H9 (cell line): ENCODE measurements around the gene MCM8. TPM values are rescaled to one million over a fixed set of nuclear protein-coding genes. Genes with fewer than 3 reads are reported as not detected.

ENCODE experiments used
- DNase-seq: peaks from one replicate; pipeline ENCODE4 v3.0.0-alpha.2; 2017
- H2AFZ ChIP-seq: one replicate; pipeline ENCODE4 v1.6.1; 2013; ENCODE audit warnings: mild to moderate bottlenecking, low read length, control low read depth, moderate library complexity
- H2AK5ac ChIP-seq: 2 replicates; pipeline ENCODE4 v1.6.1; 2013; ENCODE audit warnings: low read length, control low read depth, mixed read lengths; ENCODE audit not compliant: insufficient read length
- H2BK120ac ChIP-seq: one replicate; pipeline ENCODE4 v1.6.1; 2013; ENCODE audit warnings: low read depth, mild to moderate bottlenecking, low read length, control low read depth, inconsistent platforms; ENCODE audit not compliant: poor library complexity, severe bottlenecking
- H2BK12ac ChIP-seq: 2 replicates; pipeline ENCODE4 v1.6.1; 2013; ENCODE audit warnings: low read length, control low read depth, mixed read lengths, low read depth; ENCODE audit not compliant: insufficient read length
- H2BK15ac ChIP-seq: 2 replicates; pipeline ENCODE4 v1.6.1; 2013; ENCODE audit warnings: low read depth, low read length, control low read depth
- H2BK20ac ChIP-seq: one replicate; pipeline ENCODE4 v1.6.1; 2013; ENCODE audit warnings: low read depth, mild to moderate bottlenecking, low read length, control low read depth, inconsistent platforms; ENCODE audit not compliant: poor library complexity, severe bottlenecking
- H2BK5ac ChIP-seq: 2 replicates; pipeline ENCODE4 v1.6.1; 2013; ENCODE audit warnings: low read length, control low read depth, mixed read lengths; ENCODE audit not compliant: insufficient read length
- H3K14ac ChIP-seq: 2 replicates; pipeline ENCODE4 v1.6.1; 2013; ENCODE audit warnings: low read length, control low read depth; ENCODE audit not compliant: insufficient read depth
- H3K18ac ChIP-seq: 2 replicates; pipeline ENCODE4 v1.6.1; 2013; ENCODE audit warnings: low read depth, mild to moderate bottlenecking, mixed read lengths, low read length, control low read depth; ENCODE audit not compliant: insufficient read length
- H3K23ac ChIP-seq: 2 replicates; pipeline ENCODE4 v1.6.1; 2013; ENCODE audit warnings: low read length, control low read depth, mixed read lengths, low read depth; ENCODE audit not compliant: insufficient read length
- H3K23me2 ChIP-seq: 2 replicates; pipeline ENCODE4 v1.6.1; 2013; ENCODE audit warnings: low read depth, mild to moderate bottlenecking, mixed read lengths, low read length, control low read depth; ENCODE audit not compliant: insufficient read length, poor library complexity, severe bottlenecking
- H3K27ac ChIP-seq: 2 replicates; pipeline ENCODE4 v1.5.1; 2013; ENCODE audit warnings: low read length, control low read depth, mixed read lengths, low read depth; ENCODE audit not compliant: insufficient read length
- H3K27me3 ChIP-seq: 2 replicates; pipeline ENCODE4 v1.6.1; 2013; ENCODE audit warnings: low read length, control low read depth, inconsistent platforms; ENCODE audit not compliant: insufficient read depth
- H3K4ac ChIP-seq: 2 replicates; pipeline ENCODE4 v1.6.1; 2013; ENCODE audit warnings: low read depth, mild to moderate bottlenecking, control low read depth, inconsistent platforms, low read length, moderate library complexity
- H3K4me1 ChIP-seq: 2 replicates; pipeline ENCODE4 v1.6.1; 2013; ENCODE audit warnings: low read length, control low read depth, inconsistent platforms; ENCODE audit not compliant: insufficient read depth
- H3K4me2 ChIP-seq: 2 replicates; pipeline ENCODE4 v1.6.1; 2013; ENCODE audit warnings: low read length, control low read depth, mixed read lengths; ENCODE audit not compliant: insufficient read length, insufficient read depth
- H3K56ac ChIP-seq: 2 replicates; pipeline ENCODE4 v1.6.1; 2013; ENCODE audit warnings: low read depth, mild to moderate bottlenecking, mixed read lengths, low read length, control low read depth; ENCODE audit not compliant: insufficient read length
- H3K79me1 ChIP-seq: 2 replicates; pipeline ENCODE4 v1.6.1; 2013; ENCODE audit warnings: low read depth, mild to moderate bottlenecking, moderate library complexity, low read length, control low read depth, inconsistent platforms; ENCODE audit not compliant: insufficient read depth, poor library complexity, severe bottlenecking
- H3K79me2 ChIP-seq: 2 replicates; pipeline ENCODE4 v1.6.1; 2013; ENCODE audit warnings: low read length, control low read depth, inconsistent platforms; ENCODE audit not compliant: insufficient read depth
- H3K9ac ChIP-seq: 2 replicates; pipeline ENCODE4 v1.6.1; 2013; ENCODE audit warnings: low read length, control low read depth, mixed read lengths; ENCODE audit not compliant: insufficient read length; ENCODE audit errors: extremely low read depth
- H3K9me3 ChIP-seq: one replicate; pipeline ENCODE4 v1.6.1; 2013; ENCODE audit warnings: low read depth, low read length, inconsistent platforms; ENCODE audit not compliant: control insufficient read depth
- H3T11ph ChIP-seq: one replicate; pipeline ENCODE4 v1.6.1; 2013; ENCODE audit warnings: mild to moderate bottlenecking, low read length, control low read depth, inconsistent platforms
- H4K20me1 ChIP-seq: one replicate; pipeline ENCODE4 v1.6.1; 2013; ENCODE audit not compliant: control insufficient read depth, insufficient read length, insufficient read depth
- H4K5ac ChIP-seq: 2 replicates; pipeline ENCODE4 v1.6.1; 2013; ENCODE audit warnings: low read depth, mild to moderate bottlenecking, mixed read lengths, low read length, control low read depth; ENCODE audit not compliant: insufficient read length
- H4K8ac ChIP-seq: replicated peaks from 2 replicates; pipeline ENCODE4 v1.6.1; 2013; ENCODE audit warnings: low read length, control low read depth, mixed read lengths, low read depth; ENCODE audit not compliant: insufficient read length
- H4K91ac ChIP-seq: 2 replicates; pipeline ENCODE4 v1.6.1; 2013; ENCODE audit warnings: low read depth, mild to moderate bottlenecking, moderate library complexity, mixed read lengths, low read length, control low read depth; ENCODE audit not compliant: insufficient read length
- H3K27ac Mint-ChIP-seq, 3 experiments: 2 replicates in 2 of 3; 3 replicates in 1 of 3; pipeline ENCODE4 v1.8.0; 2020 to 2021; ENCODE audit warnings: mixed read lengths in 3 of 3, mild to moderate bottlenecking in 1 of 3, moderate library complexity in 1 of 3
- H3K27me3 Mint-ChIP-seq: 2 replicates; pipeline ENCODE4 v1.8.0; 2021; ENCODE audit warnings: low read depth, mild to moderate bottlenecking, moderate library complexity, mixed read lengths
- H3K36me3 Mint-ChIP-seq, 3 experiments: 2 replicates in 2 of 3; 3 replicates in 1 of 3; pipeline ENCODE4 v1.8.0; 2020 to 2021; ENCODE audit warnings: low read depth in 3 of 3, mixed read lengths in 3 of 3; ENCODE audit not compliant: insufficient read depth in 1 of 3
- H3K4me1 Mint-ChIP-seq, 2 experiments: 2 replicates each; pipeline ENCODE4 v1.8.0; 2020; ENCODE audit warnings: mixed read lengths in 2 of 2
- H3K4me3 Mint-ChIP-seq, 2 experiments: 2 replicates in 1 of 2; 3 replicates in 1 of 2; pipeline ENCODE4 v1.8.0; 2020 to 2021; ENCODE audit warnings: mild to moderate bottlenecking in 2 of 2, mixed read lengths in 2 of 2, moderate library complexity in 1 of 2
- H3K9me3 Mint-ChIP-seq, 2 experiments: 2 replicates in 1 of 2; 3 replicates in 1 of 2; pipeline ENCODE4 v1.8.0; 2020; ENCODE audit warnings: mild to moderate bottlenecking in 2 of 2, mixed read lengths in 2 of 2, moderate library complexity in 1 of 2
- CTCF ChIP-seq: fragments of 200-600 bp; sonication (generic); conservative IDR thresholded peaks from 3 replicates; pipeline ENCODE4 v1.8.0; 2021; ENCODE audit warnings: antibody characterized with exemption, mild to moderate bottlenecking
- WGBS: extraction: QIAGEN DNeasy Blood & Tissue Kit; methylation state at CpG from one replicate; pipeline ENCODE4 v1.1.7; 2013; ENCODE audit warnings: missing lambda C conversion rate, low lambda C conversion rate, mixed read lengths; ENCODE audit not compliant: insufficient read length; ENCODE audit errors: extremely low coverage; 5-methylcytosine and 5-hydroxymethylcytosine counted together
- total RNA-seq: library from RNA; stranded (reverse); gene quantifications from 2 replicates; pipeline ENCODE4 v1.2.1, GENCODE V29; 2021

The MCM8 gene
- total RNA-seq, 1 experiment from 2014 or later: 32.2 TPM

- no peak for DNase-seq
- Histone ChIP-seq H2BK5ac (no peak overlapping the region), H2AFZ (no peak overlapping the region), H2AK5ac (no peak overlapping the region), H3K4me2 (no peak overlapping the region), H2BK15ac (no peak overlapping the region), H3K27ac (no peak overlapping the region), H2BK20ac (no peak overlapping the region), H3K14ac (no peak overlapping the region), H2BK120ac (no peak overlapping the region), H3T11ph (no peak overlapping the region), H3K56ac (no peak overlapping the region), H3K4ac (no peak overlapping the region), H3K79me2 (no peaks in the 10 kb centered on the region), H3K9ac (no peak overlapping the region), H3K18ac (no peak overlapping the region), H3K9me3 (no peaks in the 10 kb centered on the region), H2BK12ac (no peak overlapping the region), H4K8ac (no peak overlapping the region), H3K23ac (no peak overlapping the region), H3K4me1 (no peaks in the 10 kb centered on the region), H3K79me1 (no peaks in the 10 kb centered on the region), H4K20me1 (no peaks in the 10 kb centered on the region), H3K23me2 (no peaks in the 10 kb centered on the region), H3K27me3 (no peaks in the 10 kb centered on the region), H4K91ac (no peak overlapping the region), H4K5ac (no peak overlapping the region)
- Mint-ChIP-seq H3K36me3 (no peaks in the 10 kb centered on the region), H3K9me3 (no peaks in the 10 kb centered on the region), H3K4me1 (peaks cover 4 to 6% of the 10 kb centered on the region in 2 experiments; a peak in 2 of 4 replicates), H3K27ac (no peak overlapping the region; a peak in 1 of 7 replicates), H3K4me3 (no peak overlapping the region), H3K27me3 (peaks cover 21% of the 10 kb centered on the region)
- no peak for TF ChIP-seq CTCF
- no CpG with 5 or more reads among the region's 8 CpGs for WGBS
These were observed 21.4 kb upstream of the MCM8 start for GRCh38 chr20:5928836-5929715.
